ENCODE results near the gene ABCG2. TPM values are rescaled to one million over a fixed set of nuclear protein-coding genes. Genes with fewer than 3 reads are reported as not detected.

ABCG2 gene
- total and polyA plus RNA-seq, 2 of the 8 experiments (the other 6 are each of a cell fraction or from before 2014, with no cell fraction given), result 2.4 to 4.6 TPM

DNA sequence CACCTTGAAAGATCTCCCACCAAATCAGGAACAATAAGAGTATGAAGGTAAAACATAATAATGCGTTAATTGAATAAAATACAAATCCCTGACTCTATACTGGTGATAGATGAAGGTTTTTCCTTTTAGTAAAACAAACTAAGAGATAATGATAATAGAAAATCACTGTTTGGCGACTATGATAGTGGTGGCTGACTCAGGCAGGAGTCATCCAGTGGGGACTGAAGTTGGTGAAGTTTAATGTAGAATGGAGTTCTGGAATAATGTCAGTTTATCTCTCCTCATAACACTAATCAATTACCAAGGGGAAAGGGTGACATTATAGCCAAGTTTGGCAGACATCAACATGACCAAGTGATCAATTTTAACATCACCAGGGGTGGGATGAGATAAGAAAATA is 21.3 kb downstream of the ABCG2 start (continued):
- TF ChIP-seq POU5F1 (IDR thresholded peaks at IDR 0.05; ENCODE audit: low read depth, low read length) (no peak), CEBPB (IDR thresholded peaks at IDR 0.05; ENCODE audit: low read depth, low read length) (no peak), CHD1 (IDR thresholded peaks at IDR 0.05; ENCODE audit: low read depth, low read length) (no peak), SP1 (IDR thresholded peaks at IDR 0.05; ENCODE audit: low read depth, low read length) (no peak), EP300 (IDR thresholded peaks at IDR 0.05; ENCODE audit: borderline replicate concordance in 1 of 2, low read depth in 2 of 2, low read length in 2 of 2) (no peak), FOSL1 (IDR thresholded peaks at IDR 0.05; ENCODE audit: insufficient read depth, low read depth, low read length) (no peak)
